Uterus (tissue), 4 donors: ENCODE results near the gene FGFR2. TPM values are rescaled to one million over a fixed set of nuclear protein-coding genes. Genes with fewer than 3 reads are reported as not detected.

Source experiments
- DNase-seq, 2 donors: peaks; one replicate each; pipeline ENCODE4 v3.0.0-alpha.2; 2019 to 2020
- H3K27ac ChIP-seq, 2 donors: fragments of 200-600 bp; sonication (generic); 1 replicate in 1 of 2; 2 replicates in 1 of 2; pipeline ENCODE4 v1.5.1; 2016 to 2018
- H3K27me3 ChIP-seq, 2 donors: fragments of 200-600 bp; sonication (generic); one replicate each; pipeline ENCODE4 v1.5.1; 2018 to 2019; ENCODE audit warnings: control low read depth in 1 of 2
- H3K36me3 ChIP-seq, 2 donors: fragments of 200-600 bp; sonication (generic); one replicate each; pipeline ENCODE4 v1.5.1; 2019; ENCODE audit warnings: control low read depth in 1 of 2
- H3K4me1 ChIP-seq, 2 donors: fragments of 200-600 bp; sonication (generic); one replicate each; pipeline ENCODE4 v1.5.1; 2018 to 2019; ENCODE audit warnings: control low read depth in 1 of 2
- H3K4me3 ChIP-seq, 2 donors: fragments of 200-600 bp; sonication (generic); 1 replicate in 1 of 2; 2 replicates in 1 of 2; pipeline ENCODE4 v1.5.1; 2018 to 2019; ENCODE audit warnings: mild to moderate bottlenecking in 1 of 2
- H3K9me3 ChIP-seq, 2 donors: fragments of 200-600 bp; sonication (generic); one replicate each; pipeline ENCODE4 v1.5.1; 2019; ENCODE audit warnings: control low read depth in 1 of 2
- CTCF ChIP-seq, 4 experiments: fragments of 200-600 bp in 2 of 4; fragments of 450-650 bp in 2 of 4; sonication (generic) in 2 of 4; IDR thresholded peaks; one replicate each; pipeline ENCODE4 v1.5.1; 2016 to 2019; ENCODE audit warnings: antibody characterized with exemption in 4 of 4, mild to moderate bottlenecking in 2 of 4, moderate library complexity in 1 of 4
- POLR2A ChIP-seq, 2 donors: fragments of 450-650 bp; IDR thresholded peaks; one replicate each; pipeline ENCODE4 v1.6.1; 2016; ENCODE audit warnings: antibody characterized with exemption in 2 of 2, mild to moderate bottlenecking in 1 of 2, moderate library complexity in 1 of 2
- intact Hi-C: fragments of 100-400 bp; cut with DNase I; formaldehyde crosslinking; loops from one replicate; pipeline ENCODE4 v1.15.1; 2023; ENCODE audit warnings: low total_unique reads
- total RNA-seq, 4 donors: library from RNA; depleted of rRNA in 3 of 4; stranded (reverse); fragments of >200 nt in 3 of 4; gene quantifications; one replicate each; pipeline versions ENCODE4 v1.1.0 to v1.2.4, GENCODE V29; 2014 to 2023
- donor health status: DM: yes; HTN: yes; CAD: no.

FGFR2 gene
- total RNA-seq, 4 donors from 2014 or later: 27.4 to 159 (median 111) TPM

GRCh38 chr10:121589553-121589952 is 8.7 kb downstream of the FGFR2 start:
- Histone ChIP-seq H3K9me3 (no peaks in the 10 kb centered on the region), H3K4me3 (no peak overlapping the region), H3K4me1 (no peaks in the 10 kb centered on the region), H3K36me3 (no peaks in the 10 kb centered on the region), H3K27ac (peak overlapping the region in 1 of 2 donors; percentile 3), H3K27me3 (no peaks in the 10 kb centered on the region)
- intact Hi-C loops: no loop called here
- no peak for DNase-seq
- no peak for TF ChIP-seq CTCF (IDR thresholded peaks at IDR 0.05)
- no peak for TF ChIP-seq POLR2A (IDR thresholded peaks at IDR 0.05)

- Histone ChIP-seq H3K9me3 (no peaks in the 10 kb centered on the region), H3K27me3 (no peaks in the 10 kb centered on the region), H3K4me3 (no peak overlapping the region), H3K36me3 (no peaks in the 10 kb centered on the region), H3K4me1 (no peaks in the 10 kb centered on the region), H3K27ac (no peak overlapping the region)
- intact Hi-C loops: no loop called here
- no peak for DNase-seq
- TF ChIP-seq POLR2A (IDR thresholded peaks at IDR 0.05) (no peak), CTCF (IDR thresholded peaks at IDR 0.05) (no peak)
Measured at GRCh38 chr10:121583857-121584256, 14.4 kb downstream of the FGFR2 start.

GRCh38 chr10:121583258-121583657 is 15.0 kb downstream of the FGFR2 start:
- intact Hi-C loops: no loop called here
- Histone ChIP-seq H3K9me3 (no peaks in the 10 kb centered on the region), H3K27me3 (no peaks in the 10 kb centered on the region), H3K36me3 (no peaks in the 10 kb centered on the region), H3K4me1 (no peaks in the 10 kb centered on the region), H3K27ac (no peak overlapping the region), H3K4me3 (no peak overlapping the region)
- DNase-seq: no peak
- TF ChIP-seq POLR2A (IDR thresholded peaks at IDR 0.05) (no peak), CTCF (IDR thresholded peaks at IDR 0.05) (no peak)

GRCh38 chr10:121580276-121581116 is 17.7 kb downstream of the FGFR2 start:
- no peaks in the 10 kb centered on the region for H3K4me1 ChIP-seq
- TF ChIP-seq POLR2A (IDR thresholded peaks at IDR 0.05): no peak
- TF ChIP-seq CTCF (IDR thresholded peaks at IDR 0.05): no peak
- peak overlapping the region; percentile 15 to 39 for H3K27ac ChIP-seq

GRCh38 chr10:121579656-121580055 is 18.6 kb downstream of the FGFR2 start:
- no peak for DNase-seq
- TF ChIP-seq CTCF (IDR thresholded peaks at IDR 0.05) (no peak), POLR2A (IDR thresholded peaks at IDR 0.05) (no peak)
- Histone ChIP-seq H3K36me3 (no peaks in the 10 kb centered on the region), H3K27me3 (no peaks in the 10 kb centered on the region), H3K27ac (peak overlapping the region in 1 of 2 donors; percentile 39), H3K4me3 (no peak overlapping the region), H3K9me3 (no peaks in the 10 kb centered on the region), H3K4me1 (no peaks in the 10 kb centered on the region)
- intact Hi-C loops: no loop called here

More at GRCh38 chr10:121580276-121581116, 17.7 kb downstream of the FGFR2 start:
- intact Hi-C loops: no loop called here
- Histone ChIP-seq H3K36me3 (no peaks in the 10 kb centered on the region), H3K27me3 (no peaks in the 10 kb centered on the region), H3K9me3 (no peaks in the 10 kb centered on the region), H3K4me3 (no peak overlapping the region)
- no peak for DNase-seq
